Endothelial cell of umbilical vein (primary cell): ENCODE results near the gene ASB1. TPM values are rescaled to one million over a fixed set of nuclear protein-coding genes. Genes with fewer than 3 reads are reported as not detected.

Source experiments
- BruUV-seq: library from RNA; stranded (reverse); fragments of 400-500 nt; replicated peaks from 2 replicates; lab custom pipeline; 2021; lab: Mats Ljungman, UMichigan
- CTCF ChIA-PET: fragments of 300-600, 350-600 bp; sonication (Branson Sonifier 250); formaldehyde crosslinking; loops from one replicate; lab custom pipeline; 2021; ENCODE audit warnings: antibody characterized with exemption, inconsistent platforms; lab: Charles Lee
- POLR2A ChIA-PET: fragments of 300-600, 350-600 bp; sonication (Branson Sonifier 250); formaldehyde crosslinking; loops from one replicate; lab custom pipeline; 2021; ENCODE audit warnings: antibody characterized with exemption, inconsistent platforms; lab: Charles Lee
- DNase-seq: peaks from one replicate; pipeline ENCODE4 v3.0.0-alpha.2; 2011; ENCODE audit warnings: low read depth, low spot score
- FAIRE-seq: peaks from 2 replicates; lab custom pipeline; 2011; peaks lifted over from hg19 to GRCh38; lab: Jason Lieb, UNC
- H2AFZ ChIP-seq: 2 replicates; pipeline ENCODE4 v1.6.0; 2012; ENCODE audit warnings: low read depth, low read length, control low read depth, inconsistent platforms
- H3K27ac ChIP-seq: 2 replicates; pipeline ENCODE4 v1.5.1; 2011; ENCODE audit warnings: low read depth, mild to moderate bottlenecking, control low read depth, low read length, moderate library complexity; ENCODE audit not compliant: insufficient read depth
- H3K27me3 ChIP-seq, 2 experiments: 2 replicates each; pipeline versions ENCODE4 v1.6.0 to v1.6.1; 2011; ENCODE audit warnings: low read length in 2 of 2, mixed read lengths in 1 of 2; ENCODE audit not compliant: control insufficient read depth in 2 of 2, insufficient read depth in 2 of 2
- H3K36me3 ChIP-seq, 2 experiments: 2 replicates in 1 of 2; 3 replicates in 1 of 2; pipeline ENCODE4 v1.5.1; 2011; ENCODE audit warnings: low read length in 2 of 2, mild to moderate bottlenecking in 1 of 2, moderate library complexity in 1 of 2; ENCODE audit not compliant: control insufficient read depth in 2 of 2, insufficient read depth in 2 of 2; ENCODE audit errors: extremely low read depth in 1 of 2
- H3K4me1 ChIP-seq: 3 replicates; pipeline ENCODE4 v1.5.1; 2011; ENCODE audit warnings: mild to moderate bottlenecking, low read length; ENCODE audit not compliant: control insufficient read depth, insufficient read depth; ENCODE audit errors: extremely low read depth
- H3K4me2 ChIP-seq: 2 replicates; pipeline ENCODE4 v1.6.1; 2011; ENCODE audit warnings: low read length, control low read depth, mixed read lengths; ENCODE audit not compliant: insufficient read depth
- H3K4me3 ChIP-seq, 3 experiments: fragments of 200-600 bp in 1 of 3; sonication (generic), shearing (Covaris generic) in 1 of 3; replicated peaks in 1 of 3; 2 replicates each; pipeline ENCODE4 v1.5.1; 2011 to 2016; ENCODE audit warnings: control low read depth in 3 of 3, low read length in 3 of 3, mild to moderate bottlenecking in 2 of 3, inconsistent platforms in 1 of 3, low read depth in 1 of 3, moderate library complexity in 1 of 3; ENCODE audit not compliant: insufficient read depth in 1 of 3
- H3K79me2 ChIP-seq: 2 replicates; pipeline ENCODE4 v1.6.0; 2012; ENCODE audit warnings: low read length, inconsistent platforms; ENCODE audit not compliant: control insufficient read depth, insufficient read depth
- H3K9ac ChIP-seq: replicated peaks from 2 replicates; pipeline ENCODE3; 2011; ENCODE audit warnings: low read length, control low read depth; ENCODE audit not compliant: insufficient read depth; ENCODE audit errors: extremely low read depth
- H3K9me1 ChIP-seq: replicated peaks from 3 replicates; pipeline ENCODE4 v1.6.0; 2011; ENCODE audit warnings: mild to moderate bottlenecking, low read length; ENCODE audit not compliant: control insufficient read depth, insufficient read depth; ENCODE audit errors: extremely low read depth
- H3K9me3 ChIP-seq: replicated peaks from 2 replicates; pipeline ENCODE4 v1.5.1; 2012; ENCODE audit warnings: low read length, inconsistent platforms; ENCODE audit not compliant: control insufficient read depth, insufficient read depth
- H4K20me1 ChIP-seq: replicated peaks from 2 replicates; pipeline ENCODE3; 2011; ENCODE audit warnings: mild to moderate bottlenecking, low read length; ENCODE audit not compliant: control insufficient read depth, insufficient read depth; ENCODE audit errors: extremely low read depth
- EZH2 ChIP-seq: IDR thresholded peaks from 2 replicates; pipeline ENCODE4 v1.6.1; 2012; ENCODE audit warnings: borderline replicate concordance, low read depth, mild to moderate bottlenecking, moderate library complexity, low read length, inconsistent platforms; ENCODE audit not compliant: severe bottlenecking
- MAX ChIP-seq: IDR thresholded peaks from 2 replicates; pipeline ENCODE4 v1.6.1; 2011; ENCODE audit not compliant: insufficient read depth, insufficient read length
- MYC ChIP-seq: IDR thresholded peaks from one replicate; pipeline ENCODE4 v1.6.1; 2011; ENCODE audit warnings: mild to moderate bottlenecking, low read depth, low read length
- POLR2AphosphoS5 ChIP-seq: IDR thresholded peaks from 2 replicates; pipeline ENCODE4 v1.6.1; 2012; ENCODE audit warnings: low read depth, mild to moderate bottlenecking, control low read depth, low read length, moderate library complexity; ENCODE audit not compliant: insufficient read depth
- dilution Hi-C: fragments of 300-500 bp; cut with MboI; formaldehyde crosslinking; loops from one replicate; pipeline ENCODE4 v1.15.0; 2019; ENCODE audit warnings: low sequenced_read_pairs; ENCODE audit not compliant: extremely low pct_ligation_motif_present
- intact Hi-C: fragments of 100-400 bp; cut with micrococcal nuclease; formaldehyde crosslinking; loops from one replicate; pipeline ENCODE4 v1.10.0; 2022
- polyA plus RNA-seq, 4 experiments: library from polyadenylated mRNA; depleted of rRNA in 3 of 4; stranded (reverse) in 3 of 4; unstranded in 1 of 4; fragments of >200 nt; gene quantifications; 2 replicates each; pipeline versions ENCODE4 v1.2.1 to v1.2.3, GENCODE V29; 2011 to 2012; ENCODE audit warnings: missing spikeins in 1 of 4
- total RNA-seq: library from RNA; stranded (reverse); gene quantifications from 2 replicates; pipeline ENCODE4 v1.2.3, GENCODE V29; 2021

The ASB1 gene
- total and polyA plus RNA-seq, 2 donors (not counting 3 experiments of a cell fraction or from before 2014, with no cell fraction given): 12.3 to 16.2 TPM

DNA sequence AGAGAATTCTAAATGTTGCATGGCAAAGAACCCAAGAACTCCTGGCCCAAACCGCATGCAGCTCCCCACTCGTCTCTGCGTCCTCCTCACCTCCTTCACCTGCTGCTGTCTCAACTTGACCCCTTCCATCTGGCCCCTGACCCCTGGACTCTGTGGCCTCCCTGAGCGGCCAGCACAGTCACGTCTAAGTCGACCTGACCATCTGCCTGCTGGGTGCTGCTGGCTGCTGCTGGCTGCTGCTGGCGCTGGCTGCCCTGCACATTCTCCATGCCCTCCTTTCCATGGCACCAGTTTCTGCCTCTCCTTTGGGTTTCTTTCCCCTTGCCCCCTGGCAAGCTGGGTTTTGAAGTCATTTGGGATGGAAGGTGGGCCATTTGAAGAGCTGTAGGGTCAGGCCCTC lies 30.1 kb upstream of the ASB1 start:
- H3K36me3 ChIP-seq: peaks cover 0 to 2% of the 10 kb centered on the region in 2 experiments
- H3K4me2 ChIP-seq: no peak overlapping the region
- no peaks in the 10 kb centered on the region for H3K79me2 ChIP-seq
- no peak overlapping the region for H3K9ac ChIP-seq
- no TSS peak for BruUV-seq
- no peaks in the 10 kb centered on the region for H3K9me1 ChIP-seq
- TF ChIP-seq EZH2: no peak
- H3K4me1 ChIP-seq: no peaks in the 10 kb centered on the region
- intact Hi-C loops: no loop called here
- no peak overlapping the region for H2AFZ ChIP-seq
- ChIA-PET CTCF (no interaction called here), POLR2A (no interaction called here)
- H4K20me1 ChIP-seq: no peaks in the 10 kb centered on the region
- H3K27ac ChIP-seq: no peak overlapping the region
- H3K9me3 ChIP-seq: no peaks in the 10 kb centered on the region
- no peak overlapping the region for H3K4me3 ChIP-seq
- H3K27me3 ChIP-seq: no peaks in the 10 kb centered on the region
- FAIRE-seq: no peak
- no peak for DNase-seq
- dilution Hi-C loops: no loop called here

- H3K27ac ChIP-seq: no peak overlapping the region
- no peaks in the 10 kb centered on the region for H4K20me1 ChIP-seq
- H3K27me3 ChIP-seq: no peaks in the 10 kb centered on the region
- FAIRE-seq (no peak), DNase-seq (no peak)
- no peaks in the 10 kb centered on the region for H3K4me1 ChIP-seq
- H3K9me3 ChIP-seq: no peaks in the 10 kb centered on the region
- ChIA-PET CTCF (no interaction called here), POLR2A (no interaction called here)
- dilution Hi-C loops (no loop called here), intact Hi-C loops (no loop called here)
- H3K4me3 ChIP-seq: no peak overlapping the region
- TF ChIP-seq POLR2AphosphoS5 (no peak), MAX (no peak), MYC (no peak)
- no peak overlapping the region for H2AFZ ChIP-seq
- peaks cover 0 to 2% of the 10 kb centered on the region in 2 experiments for H3K36me3 ChIP-seq
- no peak overlapping the region for H3K4me2 ChIP-seq
- no peaks in the 10 kb centered on the region for H3K9me1 ChIP-seq
- BruUV-seq: no TSS peak
- H3K9ac ChIP-seq: no peak overlapping the region
- H3K79me2 ChIP-seq: no peaks in the 10 kb centered on the region
Measured at GRCh38 chr2:238397356-238397755, 29.4 kb upstream of the ASB1 start.
